ENCODE data around the gene OR6V1.

DNA sequence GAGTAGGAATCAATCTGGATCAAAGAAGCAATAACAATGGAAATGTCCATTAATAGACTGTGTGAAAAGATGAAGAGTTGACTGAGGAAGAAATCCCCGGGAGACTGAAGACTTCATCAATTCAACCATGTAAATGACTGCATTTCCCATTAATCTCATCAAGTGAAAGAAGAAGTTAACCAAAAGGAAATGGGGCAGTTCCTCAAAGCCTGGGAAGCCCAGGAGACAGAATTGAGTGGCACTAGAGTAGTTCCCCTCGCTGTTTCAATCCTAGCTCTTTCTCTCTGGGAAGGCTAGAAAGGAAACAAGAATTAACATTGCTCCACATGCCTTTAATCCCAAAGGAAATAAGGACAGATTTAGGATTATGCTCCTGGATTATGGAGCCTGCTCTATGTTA lies 4.8 kb upstream of the OR6V1 start:
- TF ChIP-seq, protein P1, sequence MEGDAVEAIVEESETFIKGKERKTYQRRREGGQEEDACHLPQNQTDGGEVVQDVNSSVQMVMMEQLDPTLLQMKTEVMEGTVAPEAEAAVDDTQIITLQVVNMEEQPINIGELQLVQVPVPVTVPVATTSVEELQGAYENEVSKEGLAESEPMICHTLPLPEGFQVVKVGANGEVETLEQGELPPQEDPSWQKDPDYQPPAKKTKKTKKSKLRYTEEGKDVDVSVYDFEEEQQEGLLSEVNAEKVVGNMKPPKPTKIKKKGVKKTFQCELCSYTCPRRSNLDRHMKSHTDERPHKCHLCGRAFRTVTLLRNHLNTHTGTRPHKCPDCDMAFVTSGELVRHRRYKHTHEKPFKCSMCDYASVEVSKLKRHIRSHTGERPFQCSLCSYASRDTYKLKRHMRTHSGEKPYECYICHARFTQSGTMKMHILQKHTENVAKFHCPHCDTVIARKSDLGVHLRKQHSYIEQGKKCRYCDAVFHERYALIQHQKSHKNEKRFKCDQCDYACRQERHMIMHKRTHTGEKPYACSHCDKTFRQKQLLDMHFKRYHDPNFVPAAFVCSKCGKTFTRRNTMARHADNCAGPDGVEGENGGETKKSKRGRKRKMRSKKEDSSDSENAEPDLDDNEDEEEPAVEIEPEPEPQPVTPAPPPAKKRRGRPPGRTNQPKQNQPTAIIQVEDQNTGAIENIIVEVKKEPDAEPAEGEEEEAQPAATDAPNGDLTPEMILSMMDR (IDR thresholded peaks at IDR 0.05; ENCODE audit: low read length), result no peak
- TF ChIP-seq EZH2 (IDR thresholded peaks at IDR 0.05; ENCODE audit: borderline replicate concordance, low read length), result no peak
